Neuron (in vitro differentiated cells): ENCODE measurements around the gene RASEF.
A peak's percentile ranks its signal among the peaks of the same experiment; 100 is the strongest.

Source experiments
- H2AFZ ChIP-seq: one replicate; pipeline ENCODE4 v1.6.1; 2013; ENCODE audit warnings: low read depth, mild to moderate bottlenecking, inconsistent platforms, low read length, moderate library complexity
- H3K27me3 ChIP-seq: one replicate; pipeline ENCODE4 v1.6.1; 2013; ENCODE audit warnings: low read length; ENCODE audit not compliant: insufficient read depth
- H3K36me3 ChIP-seq: one replicate; pipeline ENCODE4 v1.6.1; 2013; ENCODE audit warnings: low read length; ENCODE audit not compliant: insufficient read depth
- H3K4me1 ChIP-seq: one replicate; pipeline ENCODE4 v1.6.1; 2013; ENCODE audit warnings: low read length; ENCODE audit not compliant: insufficient read depth
- H3K4me3 ChIP-seq: 2 replicates; pipeline ENCODE4 v1.5.1; 2013; ENCODE audit warnings: mild to moderate bottlenecking, low read length, moderate library complexity
- H3K9me3 ChIP-seq: one replicate; pipeline ENCODE4 v1.6.1; 2013; ENCODE audit warnings: low read length

RASEF gene

GRCh38 chr9:83069651-83070050 lies 6.7 kb upstream of the RASEF start:
- Histone ChIP-seq H3K4me3 (no peak overlapping the region), H3K27me3 (peaks cover 8% of the 10 kb centered on the region), H3K9me3 (no peaks in the 10 kb centered on the region), H3K4me1 (no peaks in the 10 kb centered on the region), H2AFZ (no peak overlapping the region), H3K36me3 (no peaks in the 10 kb centered on the region)

GRCh38 chr9:83068414-83068813 lies 5.5 kb upstream of the RASEF start:
- Histone ChIP-seq H3K36me3 (no peaks in the 10 kb centered on the region), H3K4me3 (no peak overlapping the region), H3K9me3 (no peaks in the 10 kb centered on the region), H3K27me3 (peaks cover 20% of the 10 kb centered on the region), H3K4me1 (no peaks in the 10 kb centered on the region), H2AFZ (no peak overlapping the region)

- no peaks in the 10 kb centered on the region for H3K4me1 ChIP-seq
- H3K4me3 ChIP-seq, result no peak overlapping the region
- peaks cover 28% of the 10 kb centered on the region for H3K27me3 ChIP-seq
- no peak overlapping the region for H2AFZ ChIP-seq
- H3K36me3 ChIP-seq, result no peaks in the 10 kb centered on the region
- no peaks in the 10 kb centered on the region for H3K9me3 ChIP-seq
These were observed 4.6 kb upstream of the RASEF start for GRCh38 chr9:83067579-83067978.

- H3K36me3 ChIP-seq, result no peaks in the 10 kb centered on the region
- H2AFZ ChIP-seq, result no peak overlapping the region
- H3K9me3 ChIP-seq, result no peaks in the 10 kb centered on the region
- H3K4me1 ChIP-seq, result no peaks in the 10 kb centered on the region
- H3K4me3 ChIP-seq, result no peak overlapping the region
- peaks cover 37% of the 10 kb centered on the region for H3K27me3 ChIP-seq
These were observed 3.8 kb upstream of the RASEF start for GRCh38 chr9:83066771-83067170.

- no peaks in the 10 kb centered on the region for H3K4me1 ChIP-seq
- H3K4me3 ChIP-seq, result no peak overlapping the region
- H3K9me3 ChIP-seq, result no peaks in the 10 kb centered on the region
- peaks cover 51% of the 10 kb centered on the region for H3K27me3 ChIP-seq
- no peak overlapping the region for H2AFZ ChIP-seq
- H3K36me3 ChIP-seq, result no peaks in the 10 kb centered on the region
These were observed 2.3 kb upstream of the RASEF start for GRCh38 chr9:83065233-83065632.

GRCh38 chr9:83061990-83062650 lies 822 bp downstream of the RASEF start:
- H3K9me3 ChIP-seq, result no peaks in the 10 kb centered on the region
- peak overlapping the region; percentile 41 for H2AFZ ChIP-seq
- no peak overlapping the region for H3K4me3 ChIP-seq
- H3K27me3 ChIP-seq, result peaks cover 59% of the 10 kb centered on the region
- no peaks in the 10 kb centered on the region for H3K4me1 ChIP-seq
- H3K36me3 ChIP-seq, result no peaks in the 10 kb centered on the region

- H2AFZ ChIP-seq, result no peak overlapping the region
- no peaks in the 10 kb centered on the region for H3K4me1 ChIP-seq
- no peaks in the 10 kb centered on the region for H3K9me3 ChIP-seq
- peaks cover 58% of the 10 kb centered on the region for H3K27me3 ChIP-seq
- no peak overlapping the region for H3K4me3 ChIP-seq
- H3K36me3 ChIP-seq, result no peaks in the 10 kb centered on the region
These were observed 1.9 kb downstream of the RASEF start for GRCh38 chr9:83061036-83061435.

GRCh38 chr9:83060556-83060955 lies 2.4 kb downstream of the RASEF start:
- Histone ChIP-seq H3K9me3 (no peaks in the 10 kb centered on the region), H3K4me1 (no peaks in the 10 kb centered on the region), H3K4me3 (no peak overlapping the region), H3K27me3 (peaks cover 56% of the 10 kb centered on the region), H2AFZ (no peak overlapping the region), H3K36me3 (no peaks in the 10 kb centered on the region)

- Histone ChIP-seq H3K4me1 (no peaks in the 10 kb centered on the region), H3K27me3 (peaks cover 48% of the 10 kb centered on the region), H3K9me3 (no peaks in the 10 kb centered on the region), H3K36me3 (no peaks in the 10 kb centered on the region), H2AFZ (no peak overlapping the region), H3K4me3 (no peak overlapping the region)
These were observed 3.5 kb downstream of the RASEF start for GRCh38 chr9:83059417-83059816.

- Histone ChIP-seq H3K4me1 (no peaks in the 10 kb centered on the region), H3K27me3 (peaks cover 23% of the 10 kb centered on the region), H2AFZ (no peak overlapping the region), H3K9me3 (no peaks in the 10 kb centered on the region), H3K4me3 (no peak overlapping the region), H3K36me3 (no peaks in the 10 kb centered on the region)
These were observed 6.0 kb downstream of the RASEF start for GRCh38 chr9:83056911-83057310.

- H2AFZ ChIP-seq, result no peak overlapping the region
- no peaks in the 10 kb centered on the region for H3K36me3 ChIP-seq
- no peaks in the 10 kb centered on the region for H3K9me3 ChIP-seq
- no peak overlapping the region for H3K4me3 ChIP-seq
- no peaks in the 10 kb centered on the region for H3K4me1 ChIP-seq
- peaks cover 16% of the 10 kb centered on the region for H3K27me3 ChIP-seq
These were observed 6.8 kb downstream of the RASEF start for GRCh38 chr9:83056174-83056573.

- H3K4me3 ChIP-seq, result no peak overlapping the region
- H3K27me3 ChIP-seq, result no peaks in the 10 kb centered on the region
- H3K36me3 ChIP-seq, result no peaks in the 10 kb centered on the region
- H3K4me1 ChIP-seq, result no peaks in the 10 kb centered on the region
- H2AFZ ChIP-seq, result no peak overlapping the region
- H3K9me3 ChIP-seq, result no peaks in the 10 kb centered on the region
These were observed 14.8 kb downstream of the RASEF start for GRCh38 chr9:83047839-83048775.

GRCh38 chr9:83043597-83043996 lies 19.3 kb downstream of the RASEF start:
- Histone ChIP-seq H3K27me3 (no peaks in the 10 kb centered on the region), H3K4me3 (no peak overlapping the region), H3K36me3 (no peaks in the 10 kb centered on the region), H2AFZ (no peak overlapping the region), H3K9me3 (no peaks in the 10 kb centered on the region), H3K4me1 (no peaks in the 10 kb centered on the region)
